Endothelial cell of umbilical vein (primary cell): Measurements from ENCODE around the gene CCDC170. TPM values are rescaled to one million over a fixed set of nuclear protein-coding genes. Genes with fewer than 3 reads are reported as not detected.

Experiments used
- BruUV-seq: library from RNA; stranded (reverse); fragments of 400-500 nt; replicated peaks from 2 replicates; lab custom pipeline; 2021; lab: Mats Ljungman, UMichigan
- CTCF ChIA-PET: fragments of 300-600, 350-600 bp; sonication (Branson Sonifier 250); formaldehyde crosslinking; loops from one replicate; lab custom pipeline; 2021; ENCODE audit warnings: antibody characterized with exemption, inconsistent platforms; lab: Charles Lee
- POLR2A ChIA-PET: fragments of 300-600, 350-600 bp; sonication (Branson Sonifier 250); formaldehyde crosslinking; loops from one replicate; lab custom pipeline; 2021; ENCODE audit warnings: antibody characterized with exemption, inconsistent platforms; lab: Charles Lee
- DNase-seq: peaks from one replicate; pipeline ENCODE4 v3.0.0-alpha.2; 2011; ENCODE audit warnings: low read depth, low spot score
- FAIRE-seq: peaks from 2 replicates; lab custom pipeline; 2011; peaks lifted over from hg19 to GRCh38; lab: Jason Lieb, UNC
- H2AFZ ChIP-seq: 2 replicates; pipeline ENCODE4 v1.6.0; 2012; ENCODE audit warnings: low read depth, low read length, control low read depth, inconsistent platforms
- H3K27ac ChIP-seq: 2 replicates; pipeline ENCODE4 v1.5.1; 2011; ENCODE audit warnings: low read depth, mild to moderate bottlenecking, control low read depth, low read length, moderate library complexity; ENCODE audit not compliant: insufficient read depth
- H3K27me3 ChIP-seq, 2 experiments: 2 replicates each; pipeline versions ENCODE4 v1.6.0 to v1.6.1; 2011; ENCODE audit warnings: low read length in 2 of 2, mixed read lengths in 1 of 2; ENCODE audit not compliant: control insufficient read depth in 2 of 2, insufficient read depth in 2 of 2
- H3K36me3 ChIP-seq, 2 experiments: 2 replicates in 1 of 2; 3 replicates in 1 of 2; pipeline ENCODE4 v1.5.1; 2011; ENCODE audit warnings: low read length in 2 of 2, mild to moderate bottlenecking in 1 of 2, moderate library complexity in 1 of 2; ENCODE audit not compliant: control insufficient read depth in 2 of 2, insufficient read depth in 2 of 2; ENCODE audit errors: extremely low read depth in 1 of 2
- H3K4me1 ChIP-seq: 3 replicates; pipeline ENCODE4 v1.5.1; 2011; ENCODE audit warnings: mild to moderate bottlenecking, low read length; ENCODE audit not compliant: control insufficient read depth, insufficient read depth; ENCODE audit errors: extremely low read depth
- H3K4me2 ChIP-seq: 2 replicates; pipeline ENCODE4 v1.6.1; 2011; ENCODE audit warnings: low read length, control low read depth, mixed read lengths; ENCODE audit not compliant: insufficient read depth
- H3K4me3 ChIP-seq, 3 experiments: fragments of 200-600 bp in 1 of 3; sonication (generic), shearing (Covaris generic) in 1 of 3; replicated peaks in 1 of 3; 2 replicates each; pipeline ENCODE4 v1.5.1; 2011 to 2016; ENCODE audit warnings: control low read depth in 3 of 3, low read length in 3 of 3, mild to moderate bottlenecking in 2 of 3, inconsistent platforms in 1 of 3, low read depth in 1 of 3, moderate library complexity in 1 of 3; ENCODE audit not compliant: insufficient read depth in 1 of 3
- H3K79me2 ChIP-seq: 2 replicates; pipeline ENCODE4 v1.6.0; 2012; ENCODE audit warnings: low read length, inconsistent platforms; ENCODE audit not compliant: control insufficient read depth, insufficient read depth
- H3K9ac ChIP-seq: replicated peaks from 2 replicates; pipeline ENCODE3; 2011; ENCODE audit warnings: low read length, control low read depth; ENCODE audit not compliant: insufficient read depth; ENCODE audit errors: extremely low read depth
- H3K9me1 ChIP-seq: replicated peaks from 3 replicates; pipeline ENCODE4 v1.6.0; 2011; ENCODE audit warnings: mild to moderate bottlenecking, low read length; ENCODE audit not compliant: control insufficient read depth, insufficient read depth; ENCODE audit errors: extremely low read depth
- H3K9me3 ChIP-seq: replicated peaks from 2 replicates; pipeline ENCODE4 v1.5.1; 2012; ENCODE audit warnings: low read length, inconsistent platforms; ENCODE audit not compliant: control insufficient read depth, insufficient read depth
- H4K20me1 ChIP-seq: replicated peaks from 2 replicates; pipeline ENCODE3; 2011; ENCODE audit warnings: mild to moderate bottlenecking, low read length; ENCODE audit not compliant: control insufficient read depth, insufficient read depth; ENCODE audit errors: extremely low read depth
- EZH2 ChIP-seq: IDR thresholded peaks from 2 replicates; pipeline ENCODE4 v1.6.1; 2012; ENCODE audit warnings: borderline replicate concordance, low read depth, mild to moderate bottlenecking, moderate library complexity, low read length, inconsistent platforms; ENCODE audit not compliant: severe bottlenecking
- FOS ChIP-seq: IDR thresholded peaks from 2 replicates; pipeline ENCODE4 v1.6.1; 2011; ENCODE audit warnings: mild to moderate bottlenecking, low read length, moderate library complexity, borderline replicate concordance; ENCODE audit not compliant: insufficient read depth
- GATA2 ChIP-seq: IDR thresholded peaks from 2 replicates; pipeline ENCODE4 v1.7.0; 2011; ENCODE audit warnings: low read depth, mild to moderate bottlenecking, moderate library complexity, mixed read lengths, low read length; ENCODE audit not compliant: insufficient read length, insufficient read depth
- JUN ChIP-seq: IDR thresholded peaks from 2 replicates; pipeline ENCODE4 v1.6.1; 2011; ENCODE audit warnings: borderline replicate concordance, low read depth; ENCODE audit not compliant: insufficient read length, insufficient read depth
- MYC ChIP-seq: IDR thresholded peaks from one replicate; pipeline ENCODE4 v1.6.1; 2011; ENCODE audit warnings: mild to moderate bottlenecking, low read depth, low read length
- POLR2A ChIP-seq: IDR thresholded peaks from 2 replicates; pipeline ENCODE4 v1.6.1; 2012; ENCODE audit warnings: low read depth, mild to moderate bottlenecking, control low read depth, low read length
- POLR2AphosphoS5 ChIP-seq: IDR thresholded peaks from 2 replicates; pipeline ENCODE4 v1.6.1; 2012; ENCODE audit warnings: low read depth, mild to moderate bottlenecking, control low read depth, low read length, moderate library complexity; ENCODE audit not compliant: insufficient read depth
- dilution Hi-C: fragments of 300-500 bp; cut with MboI; formaldehyde crosslinking; loops from one replicate; pipeline ENCODE4 v1.15.0; 2019; ENCODE audit warnings: low sequenced_read_pairs; ENCODE audit not compliant: extremely low pct_ligation_motif_present
- intact Hi-C: fragments of 100-400 bp; cut with micrococcal nuclease; formaldehyde crosslinking; loops from one replicate; pipeline ENCODE4 v1.10.0; 2022
- polyA plus RNA-seq, 4 experiments: library from polyadenylated mRNA; depleted of rRNA in 3 of 4; stranded (reverse) in 3 of 4; unstranded in 1 of 4; fragments of >200 nt; gene quantifications; 2 replicates each; pipeline versions ENCODE4 v1.2.1 to v1.2.3, GENCODE V29; 2011 to 2012; ENCODE audit warnings: missing spikeins in 1 of 4
- total RNA-seq: library from RNA; stranded (reverse); gene quantifications from 2 replicates; pipeline ENCODE4 v1.2.3, GENCODE V29; 2021
- TF ChIP-seq, protein P1 (sequence below), 2 donors: IDR thresholded peaks; 1 replicate in 1 of 2; 2 replicates in 1 of 2; pipeline ENCODE4 v1.5.1; 2011; ENCODE audit warnings: low read length in 2 of 2, mild to moderate bottlenecking in 2 of 2, moderate library complexity in 2 of 2, control low read depth in 1 of 2, inconsistent platforms in 1 of 2, low read depth in 1 of 2; ENCODE audit not compliant: insufficient read depth in 1 of 2; ENCODE audit errors: extremely low read depth in 1 of 2
- TF ChIP-seq, protein P2 (sequence below): IDR thresholded peaks from 2 replicates; pipeline ENCODE4 v1.6.1; 2011; ENCODE audit not compliant: insufficient read depth, insufficient read length

Gene CCDC170
- total and polyA plus RNA-seq, 2 donors (not counting 3 experiments of a cell fraction or from before 2014, with no cell fraction given): 0.07 to 0.21 TPM

DNA sequence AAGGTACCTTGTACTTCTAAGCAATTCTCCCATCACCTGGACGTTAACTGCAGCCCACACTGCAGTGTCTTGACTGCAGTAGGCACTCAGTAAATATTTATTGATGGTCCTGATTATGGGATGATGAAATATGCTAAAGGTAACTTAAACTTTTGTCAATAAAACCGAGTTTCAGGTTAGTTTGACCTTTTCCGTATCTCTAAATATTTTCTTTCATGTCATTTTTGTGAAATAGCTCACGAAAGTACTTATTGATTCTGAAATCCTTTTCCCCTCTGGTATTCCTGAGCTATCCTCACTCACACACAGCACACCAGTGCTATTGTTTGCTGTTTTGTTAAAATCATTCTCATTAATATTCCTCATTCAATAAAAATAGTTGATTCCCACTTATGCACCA, 164.3 kb downstream of the CCDC170 start:
- Histone ChIP-seq H3K27me3 (peaks cover 2 to 4% of the 10 kb centered on the region in 2 experiments), H3K27ac (no peak overlapping the region), H3K9me3 (no peaks in the 10 kb centered on the region), H4K20me1 (no peaks in the 10 kb centered on the region), H3K4me3 (no peak overlapping the region), H3K36me3 (no peaks in the 10 kb centered on the region), H3K79me2 (no peaks in the 10 kb centered on the region), H3K4me1 (no peaks in the 10 kb centered on the region), H3K9ac (no peak overlapping the region), H2AFZ (no peak overlapping the region), H3K4me2 (no peak overlapping the region), H3K9me1 (no peaks in the 10 kb centered on the region)
- TF ChIP-seq, protein P1, sequence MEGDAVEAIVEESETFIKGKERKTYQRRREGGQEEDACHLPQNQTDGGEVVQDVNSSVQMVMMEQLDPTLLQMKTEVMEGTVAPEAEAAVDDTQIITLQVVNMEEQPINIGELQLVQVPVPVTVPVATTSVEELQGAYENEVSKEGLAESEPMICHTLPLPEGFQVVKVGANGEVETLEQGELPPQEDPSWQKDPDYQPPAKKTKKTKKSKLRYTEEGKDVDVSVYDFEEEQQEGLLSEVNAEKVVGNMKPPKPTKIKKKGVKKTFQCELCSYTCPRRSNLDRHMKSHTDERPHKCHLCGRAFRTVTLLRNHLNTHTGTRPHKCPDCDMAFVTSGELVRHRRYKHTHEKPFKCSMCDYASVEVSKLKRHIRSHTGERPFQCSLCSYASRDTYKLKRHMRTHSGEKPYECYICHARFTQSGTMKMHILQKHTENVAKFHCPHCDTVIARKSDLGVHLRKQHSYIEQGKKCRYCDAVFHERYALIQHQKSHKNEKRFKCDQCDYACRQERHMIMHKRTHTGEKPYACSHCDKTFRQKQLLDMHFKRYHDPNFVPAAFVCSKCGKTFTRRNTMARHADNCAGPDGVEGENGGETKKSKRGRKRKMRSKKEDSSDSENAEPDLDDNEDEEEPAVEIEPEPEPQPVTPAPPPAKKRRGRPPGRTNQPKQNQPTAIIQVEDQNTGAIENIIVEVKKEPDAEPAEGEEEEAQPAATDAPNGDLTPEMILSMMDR (IDR thresholded peaks at IDR 0.05; ENCODE audit: extremely low read depth in 1 of 2, insufficient read depth in 1 of 2, low read depth in 1 of 2, low read length in 2 of 2): no peak
- TF ChIP-seq POLR2A (no peak), POLR2AphosphoS5 (no peak), EZH2 (no peak), JUN (no peak), GATA2 (no peak), FOS (no peak), MYC (no peak)
- TF ChIP-seq, protein P2, sequence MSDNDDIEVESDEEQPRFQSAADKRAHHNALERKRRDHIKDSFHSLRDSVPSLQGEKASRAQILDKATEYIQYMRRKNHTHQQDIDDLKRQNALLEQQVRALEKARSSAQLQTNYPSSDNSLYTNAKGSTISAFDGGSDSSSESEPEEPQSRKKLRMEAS: no peak
- BruUV-seq: no TSS peak
- ChIA-PET POLR2A (no interaction called here), CTCF (interaction anchor here (0.7 to 1.8 kb wide), 4 partner anchors 10 to 610 kb away, joined by 3 to 6 read pairs (median 4); no protein-coding TSS in a partner anchor)
- DNase-seq (no peak), FAIRE-seq (no peak)
- intact Hi-C loops (no loop called here), dilution Hi-C loops (no loop called here)
